NCI-H1105 treated with DMSO at 0.1 percent for 48 hours (cell line): Measurements from ENCODE around the gene ZDHHC14.
"Not testable (repeated sequence)": the region's sequence is repeated elsewhere in the genome, so short reads cannot be mapped to it uniquely, and the experiment has no call there.

ENCODE experiments used
- DNase-seq: peaks from one replicate; lab custom pipeline; 2025; lab: John Stamatoyannopoulos, UW

Gene ZDHHC14

GRCh38 chr6:157381631-157382621 lies 936 bp downstream of the ZDHHC14 start:
- DNase-seq: peak; percentile 46

- no peak for DNase-seq
Observed at GRCh38 chr6:157382821-157383220, 1.8 kb downstream of the ZDHHC14 start.

DNA sequence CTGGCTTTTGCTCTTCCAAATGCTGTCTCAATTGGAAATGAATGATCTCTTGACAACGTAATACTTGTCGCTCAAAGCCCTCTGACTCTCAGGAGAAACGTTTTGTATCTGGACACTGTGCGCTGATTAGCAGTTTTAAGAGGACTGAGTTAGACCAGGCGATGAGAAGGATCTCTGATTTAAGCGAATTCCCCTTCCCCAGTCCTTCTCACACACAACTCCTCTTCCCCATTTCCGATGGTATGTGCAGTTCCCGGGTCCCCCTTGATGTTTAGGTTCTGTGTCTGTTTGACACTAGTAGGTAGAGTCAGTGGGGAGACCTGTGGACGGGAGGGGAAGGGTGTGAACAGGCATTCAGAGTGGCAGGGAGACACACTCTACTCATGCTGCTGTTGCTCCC lies 2.5 kb downstream of the ZDHHC14 start:
- DNase-seq: no peak

- DNase-seq: not testable (repeated sequence)
Observed at GRCh38 chr6:157384962-157385361, 4.0 kb downstream of the ZDHHC14 start.

- DNase-seq: no peak
Observed at GRCh38 chr6:157385482-157385881, 4.5 kb downstream of the ZDHHC14 start.

DNA sequence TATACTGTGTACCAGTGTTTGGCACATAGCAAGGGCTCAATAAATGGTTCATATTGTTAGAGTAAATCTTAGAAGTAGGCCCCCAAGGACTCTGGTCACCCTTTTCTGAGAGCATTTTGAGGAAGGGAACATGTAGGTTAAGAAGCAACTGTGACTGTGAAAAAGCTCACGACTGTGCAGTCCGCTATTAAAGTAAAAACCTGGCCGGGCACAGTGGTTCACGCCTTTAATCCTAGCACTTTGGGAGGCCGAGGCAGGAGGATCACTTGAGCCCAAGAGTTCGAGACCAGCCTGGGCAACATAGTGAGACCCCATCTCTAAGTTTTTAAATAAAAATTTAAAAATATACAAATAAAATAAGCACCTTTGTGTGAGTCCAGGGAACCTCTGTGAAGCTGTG lies 5.0 kb downstream of the ZDHHC14 start:
- no peak for DNase-seq

- no peak for DNase-seq
Observed at GRCh38 chr6:157386454-157386853, 5.5 kb downstream of the ZDHHC14 start.

DNA sequence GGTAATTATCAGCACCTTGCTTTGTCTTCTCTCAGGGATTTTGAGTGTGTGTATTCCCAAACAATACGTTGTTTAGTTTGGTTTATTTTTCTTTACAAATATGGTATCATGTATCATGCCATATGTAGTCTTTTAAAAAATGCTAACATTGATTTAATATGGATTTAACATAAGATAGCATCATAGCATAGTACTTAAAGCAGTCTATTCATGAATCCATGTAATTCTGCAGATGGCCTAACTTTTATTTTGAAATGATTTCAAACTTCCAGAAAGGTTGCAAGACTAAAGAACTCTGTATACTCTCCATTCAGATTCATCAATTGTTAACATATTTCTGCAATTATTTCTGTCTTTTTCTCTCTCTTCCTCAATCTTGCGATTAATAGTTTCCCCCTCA lies 7.9 kb downstream of the ZDHHC14 start:
- DNase-seq: no peak

GRCh38 chr6:157390273-157391060 lies 9.5 kb downstream of the ZDHHC14 start:
- DNase-seq: no peak

GRCh38 chr6:157392927-157393668 lies 12.1 kb downstream of the ZDHHC14 start:
- DNase-seq: no peak

DNA sequence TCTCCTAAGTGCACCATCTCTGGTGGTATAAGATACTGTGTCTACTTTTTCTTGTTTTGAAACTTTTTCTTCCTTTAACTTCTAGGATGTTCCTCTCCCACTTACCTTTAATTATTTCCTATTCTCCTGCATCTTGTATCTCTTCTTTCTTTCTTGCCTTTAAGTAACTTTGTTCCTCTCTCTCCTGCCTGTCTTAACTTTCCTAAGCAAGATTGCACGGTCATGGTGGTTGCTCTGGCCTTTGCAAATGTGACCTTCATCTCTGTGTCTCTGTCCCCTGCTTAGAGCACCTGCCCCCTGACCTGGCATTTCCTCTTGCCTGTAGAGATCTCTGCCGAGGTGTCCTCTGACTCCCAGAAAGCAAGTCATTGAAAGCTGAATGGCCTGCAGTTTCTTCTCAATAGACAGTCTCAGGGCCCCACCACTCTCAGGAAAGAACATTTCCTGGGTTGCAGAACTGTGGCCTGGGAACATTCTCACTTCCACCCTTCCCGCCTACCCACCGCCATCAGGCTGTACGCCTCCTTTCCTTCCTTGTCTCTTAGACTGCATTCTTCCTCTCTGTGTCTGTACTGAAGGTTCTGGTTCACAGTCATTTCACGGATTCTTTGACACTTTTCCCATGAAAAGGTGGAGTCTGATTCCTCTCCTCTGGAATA lies 12.8 kb downstream of the ZDHHC14 start:
- DNase-seq: no peak

GRCh38 chr6:157395199-157395598 lies 14.2 kb downstream of the ZDHHC14 start:
- DNase-seq: not testable (repeated sequence)

DNA sequence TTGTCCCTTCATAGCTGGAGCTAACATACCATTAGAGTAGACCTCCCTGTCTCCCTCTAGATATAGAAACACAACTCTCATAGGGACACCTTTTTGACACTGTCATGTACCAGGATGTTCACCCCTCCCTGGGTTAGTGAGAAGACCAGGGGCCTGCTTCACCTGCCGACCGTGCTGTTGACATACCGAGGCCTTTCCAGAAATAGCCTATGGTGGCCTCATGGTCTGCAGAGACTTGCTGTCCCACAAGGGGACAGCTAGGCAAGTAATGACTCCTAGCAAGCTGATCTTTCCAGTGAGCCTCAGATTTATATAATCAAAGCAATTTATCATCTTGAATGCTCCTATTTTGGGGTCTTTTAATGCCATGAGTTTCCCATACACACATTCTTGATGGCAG lies 15.0 kb downstream of the ZDHHC14 start:
- DNase-seq: no peak

GRCh38 chr6:157397660-157398059 lies 16.7 kb downstream of the ZDHHC14 start:
- no peak for DNase-seq

DNA sequence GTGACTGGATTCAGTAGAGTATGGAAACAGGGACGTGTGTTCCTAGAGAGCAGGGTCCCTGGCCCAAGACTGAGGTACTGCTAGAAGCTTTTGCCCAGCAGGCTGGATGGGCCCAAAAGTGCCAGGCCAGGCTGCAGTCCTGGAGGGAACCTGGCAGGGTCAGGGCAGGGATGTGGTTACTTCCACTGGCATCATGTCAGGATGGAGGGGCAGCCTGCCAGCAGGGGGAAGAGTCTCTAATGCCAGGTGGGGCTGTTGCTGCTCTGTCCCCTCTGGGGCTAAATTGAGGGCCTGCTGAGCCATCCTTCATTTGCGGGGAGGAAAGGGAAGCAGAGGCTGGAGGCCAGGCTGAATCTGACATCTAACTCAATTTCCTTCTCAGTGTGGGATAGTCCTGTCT lies 17.2 kb downstream of the ZDHHC14 start:
- no peak for DNase-seq

GRCh38 chr6:157400676-157401075 lies 19.7 kb downstream of the ZDHHC14 start:
- no peak for DNase-seq

DNA sequence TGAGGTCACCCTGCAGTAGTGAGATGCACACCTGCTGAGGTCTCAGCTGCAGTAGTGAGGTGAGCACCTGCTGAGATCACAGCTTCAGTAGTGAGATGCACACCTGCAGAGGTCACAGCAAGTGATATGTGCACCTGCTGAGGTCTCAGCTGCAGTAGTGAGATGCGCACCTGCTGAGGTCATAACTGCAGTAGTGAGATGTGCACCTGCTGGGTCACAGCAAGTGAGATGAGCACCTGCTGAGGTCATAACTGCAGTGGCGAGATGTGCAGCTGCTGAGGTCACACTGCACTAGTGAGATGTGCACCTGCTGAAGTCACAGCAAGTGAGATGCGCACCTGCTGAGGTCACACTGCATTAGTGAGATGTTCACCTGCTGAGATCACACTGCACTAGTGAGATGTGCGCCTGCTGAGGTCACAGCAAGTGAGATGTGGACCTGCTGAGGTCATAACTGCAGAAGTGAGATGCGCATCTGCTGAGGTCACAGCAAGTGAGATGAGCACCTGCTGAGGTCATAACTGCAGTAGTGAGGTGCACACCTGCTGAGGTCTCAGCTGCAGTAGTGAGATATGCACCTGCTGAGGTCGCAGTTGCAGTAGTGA lies 20.8 kb downstream of the ZDHHC14 start:
- DNase-seq: no peak

- DNase-seq: no peak
Observed at GRCh38 chr6:157402996-157403685, 22.2 kb downstream of the ZDHHC14 start.

- DNase-seq: no peak
Observed at GRCh38 chr6:157403686-157404051, 22.7 kb downstream of the ZDHHC14 start.

DNA sequence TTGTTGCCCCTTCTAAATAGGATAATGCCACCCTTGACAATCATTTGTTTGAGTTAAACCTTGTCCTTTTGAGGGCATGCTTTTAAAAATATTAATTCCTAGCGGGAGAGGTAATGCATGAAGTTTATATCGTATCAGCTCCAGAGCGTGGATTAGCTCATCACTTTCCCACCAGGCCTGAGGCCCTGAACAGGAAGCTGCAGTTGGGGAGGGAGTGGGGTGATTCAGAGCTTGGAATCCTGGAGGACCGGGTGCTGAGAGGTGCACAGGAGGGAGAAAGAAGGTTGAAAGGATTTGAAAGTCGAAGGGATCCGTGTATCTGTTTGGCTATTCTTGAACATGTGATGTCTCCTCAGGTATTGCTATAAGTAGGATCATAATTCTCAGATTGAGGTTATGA lies 25.0 kb downstream of the ZDHHC14 start:
- no peak for DNase-seq

DNA sequence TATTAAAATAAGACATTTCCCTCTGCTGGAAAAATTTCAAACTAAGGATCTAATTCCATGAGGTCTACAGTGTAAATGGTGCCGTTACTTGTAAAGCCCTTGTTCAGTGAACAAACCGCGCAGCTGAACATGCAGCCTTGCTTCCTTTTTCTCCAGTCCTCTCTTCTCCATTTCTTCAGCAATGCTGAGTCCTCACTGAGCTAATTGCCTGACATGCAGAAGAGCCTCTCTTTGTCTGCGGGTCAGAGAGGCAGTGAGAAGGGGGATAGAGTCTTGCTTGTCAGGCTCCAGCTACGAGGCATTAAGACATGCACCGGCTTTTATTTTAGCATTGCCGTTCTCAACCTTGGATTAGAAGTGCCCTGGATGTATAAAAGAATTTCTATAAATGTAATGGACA lies 25.7 kb downstream of the ZDHHC14 start:
- DNase-seq: no peak
